Epithelial cell of esophagus (primary cell): Measurements from ENCODE around the gene KLHDC8A.
A peak's percentile ranks its signal among the peaks of the same experiment; 100 is the strongest.

ENCODE experiments used
- DNase-seq: peaks from one replicate; pipeline ENCODE4 v3.0.0; 2010; ENCODE audit warnings: low read depth
- H3K4me3 ChIP-seq: 2 replicates; pipeline ENCODE4 v1.5.1; 2011; ENCODE audit warnings: mild to moderate bottlenecking, low read length, control low read depth
- TF ChIP-seq, protein P1 (sequence below): IDR thresholded peaks from 2 replicates; pipeline ENCODE4 v1.5.1; 2011; ENCODE audit warnings: low read depth, mild to moderate bottlenecking, low read length, control low read depth, inconsistent platforms; ENCODE audit not compliant: insufficient read depth; ENCODE audit errors: missing control alignments

Gene KLHDC8A

DNA sequence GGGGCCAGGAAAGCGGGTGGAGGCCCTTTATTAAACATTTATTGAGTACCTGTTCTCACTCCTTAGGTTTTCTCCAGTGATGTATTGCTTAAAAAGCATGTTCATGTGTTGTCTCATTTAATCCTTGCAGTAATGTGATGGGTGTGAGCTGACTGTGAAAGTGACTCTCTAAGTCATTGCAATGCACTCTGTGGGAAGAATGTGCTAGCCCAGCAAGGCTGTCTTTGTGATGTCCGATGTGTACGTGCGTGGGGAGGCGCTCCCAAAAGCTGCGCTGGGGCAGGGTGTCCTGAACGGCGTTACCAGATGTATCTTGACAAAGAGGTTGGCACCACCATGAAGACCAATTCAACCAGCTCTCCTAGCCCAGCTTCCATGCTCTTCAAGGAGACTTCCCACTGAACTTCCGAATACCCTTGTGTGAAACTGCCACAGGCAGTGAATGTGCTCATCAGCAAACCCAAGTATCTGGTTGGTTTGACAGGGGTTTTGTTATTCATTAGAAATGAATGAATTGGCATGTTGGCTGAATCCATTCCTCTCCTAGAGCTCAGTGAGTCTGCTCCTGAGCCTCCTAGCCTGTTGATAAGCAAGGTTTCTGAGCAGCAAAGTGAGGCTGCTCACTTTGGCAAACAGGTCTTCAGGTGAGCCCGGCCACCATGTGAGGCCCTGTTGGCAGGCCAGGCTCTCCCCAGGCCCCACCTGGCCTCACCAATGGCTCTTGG lies 63.2 kb downstream of the KLHDC8A start:
- no peak overlapping the region for H3K4me3 ChIP-seq
- DNase-seq = peak; percentile 64
- TF ChIP-seq, protein P1, sequence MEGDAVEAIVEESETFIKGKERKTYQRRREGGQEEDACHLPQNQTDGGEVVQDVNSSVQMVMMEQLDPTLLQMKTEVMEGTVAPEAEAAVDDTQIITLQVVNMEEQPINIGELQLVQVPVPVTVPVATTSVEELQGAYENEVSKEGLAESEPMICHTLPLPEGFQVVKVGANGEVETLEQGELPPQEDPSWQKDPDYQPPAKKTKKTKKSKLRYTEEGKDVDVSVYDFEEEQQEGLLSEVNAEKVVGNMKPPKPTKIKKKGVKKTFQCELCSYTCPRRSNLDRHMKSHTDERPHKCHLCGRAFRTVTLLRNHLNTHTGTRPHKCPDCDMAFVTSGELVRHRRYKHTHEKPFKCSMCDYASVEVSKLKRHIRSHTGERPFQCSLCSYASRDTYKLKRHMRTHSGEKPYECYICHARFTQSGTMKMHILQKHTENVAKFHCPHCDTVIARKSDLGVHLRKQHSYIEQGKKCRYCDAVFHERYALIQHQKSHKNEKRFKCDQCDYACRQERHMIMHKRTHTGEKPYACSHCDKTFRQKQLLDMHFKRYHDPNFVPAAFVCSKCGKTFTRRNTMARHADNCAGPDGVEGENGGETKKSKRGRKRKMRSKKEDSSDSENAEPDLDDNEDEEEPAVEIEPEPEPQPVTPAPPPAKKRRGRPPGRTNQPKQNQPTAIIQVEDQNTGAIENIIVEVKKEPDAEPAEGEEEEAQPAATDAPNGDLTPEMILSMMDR = no peak

DNA sequence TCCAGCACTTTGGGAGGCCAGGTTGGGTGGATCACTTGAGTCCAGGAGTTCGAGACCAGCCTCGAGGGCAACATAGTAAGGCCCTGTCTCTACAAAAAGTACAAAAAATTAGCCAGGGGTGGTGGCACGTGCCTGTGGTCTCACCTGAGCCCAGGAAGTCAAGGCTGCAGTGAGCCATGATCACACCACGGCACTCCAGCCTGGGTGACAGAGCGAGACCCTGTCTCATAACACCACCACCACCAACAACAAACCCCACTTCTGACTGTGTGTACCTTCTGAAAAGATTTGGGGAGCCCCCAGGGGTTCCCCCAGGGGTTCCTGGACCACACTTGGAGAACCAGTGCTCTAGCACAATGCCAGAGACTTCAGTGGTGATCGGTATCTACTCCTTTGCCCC lies 65.1 kb downstream of the KLHDC8A start:
- TF ChIP-seq, protein P1 = no peak
- DNase-seq = no peak
- no peak overlapping the region for H3K4me3 ChIP-seq

DNA sequence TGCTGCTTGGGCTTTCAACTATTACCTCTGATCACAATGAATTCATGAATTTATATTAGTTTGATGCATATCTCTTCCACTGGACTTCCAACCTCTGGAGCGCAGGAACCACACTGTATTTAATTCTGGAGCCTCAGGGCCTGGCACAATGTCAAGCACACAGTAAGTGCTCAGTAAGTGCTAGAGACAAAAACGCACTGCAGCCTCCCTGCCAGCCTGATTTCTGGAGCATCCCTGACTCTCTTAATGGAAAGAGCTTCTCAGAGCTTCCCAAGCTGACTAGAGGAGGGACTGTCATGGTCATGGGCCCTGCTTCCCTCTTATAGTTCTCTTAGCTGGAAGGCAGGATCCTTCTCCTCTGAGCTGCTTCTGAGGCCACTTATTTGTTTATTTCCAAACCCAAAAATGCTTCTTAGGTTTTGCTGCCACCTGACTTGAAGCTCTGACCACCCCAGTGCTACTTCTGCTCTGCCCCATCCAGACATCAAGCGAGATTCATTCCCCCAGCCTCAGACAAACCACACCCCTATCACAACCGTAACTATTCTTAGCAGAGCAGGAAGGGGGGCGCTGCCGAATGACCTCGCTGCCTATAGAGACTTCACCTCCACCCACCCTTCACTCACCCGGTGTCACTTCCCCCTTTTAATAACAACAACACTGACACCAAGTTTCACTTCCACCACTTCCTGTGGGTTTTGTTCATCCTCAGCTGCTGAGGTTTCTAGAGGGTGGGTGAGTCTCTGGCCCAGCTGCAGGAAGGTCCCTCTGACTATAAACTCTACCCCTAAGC lies 68.8 kb downstream of the KLHDC8A start:
- H3K4me3 ChIP-seq = no peak overlapping the region
- TF ChIP-seq, protein P1 = no peak

DNA sequence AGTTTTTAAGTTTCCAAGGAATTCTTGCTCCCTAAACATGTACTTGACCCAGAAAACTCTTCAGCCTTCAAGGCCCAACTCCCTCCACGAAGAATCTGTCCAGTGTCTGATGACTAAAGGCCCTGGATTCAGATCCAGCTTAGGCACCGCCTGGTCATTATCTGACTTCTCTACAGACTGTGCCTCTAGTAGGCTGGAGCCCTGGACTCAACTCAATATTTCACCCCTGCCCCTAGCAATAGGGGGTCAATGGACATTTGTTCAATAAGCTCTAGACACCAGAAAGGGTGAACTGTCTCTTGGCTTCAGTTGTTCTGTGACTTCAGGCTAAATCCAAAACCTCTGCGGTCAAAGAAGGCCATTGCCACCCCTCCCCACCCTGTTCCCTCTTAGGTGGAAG lies 69.6 kb downstream of the KLHDC8A start:
- no peak for DNase-seq
- TF ChIP-seq, protein P1 = no peak
- H3K4me3 ChIP-seq = no peak overlapping the region

More for the DNA sequence above, 68.8 kb downstream of the KLHDC8A start:
- no peak for DNase-seq

DNA sequence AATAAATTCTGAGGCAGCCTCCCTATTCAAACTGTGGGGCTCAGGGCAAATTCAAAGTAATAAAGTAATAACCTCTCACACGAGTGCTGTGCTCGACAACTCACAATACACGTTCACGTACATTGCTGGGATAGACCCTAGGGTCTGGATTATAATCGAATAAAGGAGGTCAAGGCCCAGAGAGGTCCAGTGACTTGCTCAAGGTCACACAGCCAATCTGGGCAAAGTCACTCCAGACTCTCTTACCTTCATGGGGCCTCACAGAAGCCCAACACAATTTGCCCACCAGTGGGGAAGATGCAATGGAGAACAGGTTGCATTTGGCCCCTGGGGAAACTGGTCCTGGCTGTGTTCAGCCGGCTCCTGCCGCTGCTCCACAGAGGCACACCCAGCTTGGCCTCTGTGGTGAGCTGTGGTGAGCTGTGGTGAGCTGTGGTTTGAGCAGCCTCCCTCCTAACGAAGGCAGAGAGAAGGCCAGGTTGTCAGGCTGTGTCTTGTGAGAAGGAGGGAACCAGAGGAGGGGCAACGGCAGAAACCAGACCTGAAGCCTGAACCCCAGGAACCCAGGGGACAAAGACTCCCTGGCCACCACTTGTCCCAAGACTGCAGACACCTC lies 70.3 kb downstream of the KLHDC8A start:
- TF ChIP-seq, protein P1 = no peak
- no peak overlapping the region for H3K4me3 ChIP-seq
- DNase-seq = peak; percentile 46
